IMR-90 (cell line): ENCODE data around the gene RGS19. TPM values are rescaled to one million over a fixed set of nuclear protein-coding genes. Genes with fewer than 3 reads are reported as not detected.

Source experiments
- ATAC-seq: fragments of 200-7000 bp; cut with Tn5 transposase; 2 replicates; pipeline ENCODE4 v1.9.1; 2020; ENCODE audit warnings: low read depth, mild to moderate bottlenecking, moderate library complexity
- BruUV-seq: library from RNA; stranded (reverse); fragments of 400-500 nt; replicated peaks from 2 replicates; lab custom pipeline; 2021; lab: Mats Ljungman, UMichigan
- CTCF ChIA-PET: fragments of 300-600 bp; formaldehyde crosslinking; extraction: SDS; loops from one replicate; lab custom pipeline; 2021; ENCODE audit warnings: antibody characterized with exemption; lab: Yijun Ruan, JAX
- POLR2A ChIA-PET: fragments of 300-600 bp; sonication (Branson Sonifier 250); formaldehyde crosslinking; loops from one replicate; lab custom pipeline; 2022; ENCODE audit warnings: antibody characterized with exemption; ENCODE audit not compliant: unreplicated experiment; lab: Charles Lee
- DNase-seq: peaks from one replicate; pipeline ENCODE4 v3.0.0; 2013
- H2AFZ ChIP-seq: replicated peaks from 2 replicates; pipeline ENCODE3; 2013; ENCODE audit warnings: low read length, mild to moderate bottlenecking; ENCODE audit not compliant: poor library complexity
- H2AK5ac ChIP-seq: 2 replicates; pipeline ENCODE4 v1.6.1; 2013; ENCODE audit warnings: low read depth, low read length, inconsistent platforms
- H2AK9ac ChIP-seq: replicated peaks from 2 replicates; pipeline ENCODE3; 2013; ENCODE audit warnings: mild to moderate bottlenecking, low read depth, low read length, moderate library complexity; ENCODE audit not compliant: poor library complexity
- H2BK120ac ChIP-seq: 2 replicates; pipeline ENCODE4 v1.6.1; 2013; ENCODE audit warnings: low read depth, low read length, inconsistent platforms
- H2BK15ac ChIP-seq: 3 replicates; pipeline ENCODE4 v1.6.1; 2013; ENCODE audit warnings: low read depth, low read length, inconsistent platforms
- H2BK20ac ChIP-seq: 2 replicates; pipeline ENCODE4 v1.6.1; 2013; ENCODE audit warnings: low read depth, mild to moderate bottlenecking, inconsistent platforms, low read length, moderate library complexity
- H2BK5ac ChIP-seq: 2 replicates; pipeline ENCODE4 v1.6.1; 2013; ENCODE audit warnings: mild to moderate bottlenecking, low read depth, low read length, inconsistent platforms; ENCODE audit not compliant: poor library complexity, severe bottlenecking
- H3K14ac ChIP-seq: replicated peaks from 2 replicates; pipeline ENCODE4 v1.6.1; 2013; ENCODE audit warnings: low read depth, low read length, inconsistent platforms
- H3K18ac ChIP-seq: 2 replicates; pipeline ENCODE4 v1.6.1; 2013; ENCODE audit warnings: low read depth, low read length, control low read depth
- H3K23ac ChIP-seq: 2 replicates; pipeline ENCODE4 v1.6.1; 2013; ENCODE audit warnings: low read depth, low read length, inconsistent platforms
- H3K27ac ChIP-seq: 2 replicates; pipeline ENCODE4 v1.5.1; 2013; ENCODE audit warnings: mild to moderate bottlenecking, control low read depth, low read length; ENCODE audit not compliant: insufficient read depth
- H3K27me3 ChIP-seq: 2 replicates; pipeline ENCODE4 v1.6.1; 2013; ENCODE audit warnings: low read length; ENCODE audit not compliant: control insufficient read depth, insufficient read depth
- H3K36me3 ChIP-seq: 2 replicates; pipeline ENCODE4 v1.6.1; 2013; ENCODE audit warnings: low read length, mixed read lengths; ENCODE audit not compliant: control insufficient read depth, insufficient read depth
- H3K4ac ChIP-seq: 2 replicates; pipeline ENCODE4 v1.6.1; 2013; ENCODE audit warnings: low read depth, low read length, inconsistent platforms
- H3K4me1 ChIP-seq: 2 replicates; pipeline ENCODE4 v1.6.1; 2013; ENCODE audit warnings: low read length, mixed read lengths; ENCODE audit not compliant: control insufficient read depth, insufficient read depth
- H3K4me2 ChIP-seq: 2 replicates; pipeline ENCODE4 v1.6.1; 2013; ENCODE audit warnings: low read depth, mild to moderate bottlenecking, control low read depth, low read length, moderate library complexity
- H3K4me3 ChIP-seq: 2 replicates; pipeline ENCODE4 v1.5.1; 2013; ENCODE audit warnings: low read depth, mild to moderate bottlenecking, control low read depth, low read length, moderate library complexity; ENCODE audit not compliant: insufficient read depth
- H3K56ac ChIP-seq: 2 replicates; pipeline ENCODE4 v1.6.1; 2013; ENCODE audit warnings: low read length, inconsistent platforms; ENCODE audit not compliant: insufficient read depth; ENCODE audit errors: extremely low read depth
- H3K79me1 ChIP-seq, 2 experiments: 2 replicates each; pipeline ENCODE4 v1.6.1; 2013; ENCODE audit warnings: low read length in 2 of 2, inconsistent platforms in 1 of 2, low read depth in 1 of 2
- H3K9ac ChIP-seq: 2 replicates; pipeline ENCODE4 v1.6.1; 2013; ENCODE audit warnings: low read depth, low read length, control low read depth
- H3K9me1 ChIP-seq: 2 replicates; pipeline ENCODE4 v1.6.1; 2013; ENCODE audit warnings: low read length, inconsistent platforms; ENCODE audit not compliant: insufficient read depth
- H3K9me3 ChIP-seq: 2 replicates; pipeline ENCODE4 v1.6.1; 2013; ENCODE audit warnings: low read length; ENCODE audit not compliant: control insufficient read depth, insufficient read depth
- H4K20me1 ChIP-seq: 2 replicates; pipeline ENCODE4 v1.6.1; 2013; ENCODE audit warnings: low read length, inconsistent platforms; ENCODE audit not compliant: insufficient read depth
- H4K5ac ChIP-seq: 2 replicates; pipeline ENCODE4 v1.6.1; 2013; ENCODE audit warnings: mild to moderate bottlenecking, low read depth, low read length, control low read depth
- H4K8ac ChIP-seq, 2 experiments: 2 replicates each; pipeline ENCODE4 v1.6.1; 2013; ENCODE audit warnings: low read depth in 2 of 2, low read length in 2 of 2, control low read depth in 1 of 2, inconsistent platforms in 1 of 2
- H4K91ac ChIP-seq: 2 replicates; pipeline ENCODE4 v1.6.1; 2013; ENCODE audit warnings: low read depth, low read length, inconsistent platforms; ENCODE audit not compliant: insufficient read depth
- BHLHE40 ChIP-seq: fragments of 150-350 bp; IDR thresholded peaks from 2 replicates; pipeline ENCODE4 v1.6.1; 2016; ENCODE audit warnings: mild to moderate bottlenecking, low read depth, low read length
- MAFK ChIP-seq: IDR thresholded peaks from 2 replicates; pipeline ENCODE4 v1.6.1; 2012; ENCODE audit warnings: low read depth, low read length, improper control_type of control experiment
- NFE2L2 ChIP-seq: fragments of 150-350 bp; IDR thresholded peaks from 2 replicates; pipeline ENCODE4 v1.6.1; 2016; ENCODE audit warnings: low read depth, mild to moderate bottlenecking, low read length
- RAD21 ChIP-seq: IDR thresholded peaks from 2 replicates; pipeline ENCODE4 v1.6.1; 2012; ENCODE audit warnings: low read length, improper control_type of control experiment
- RCOR1 ChIP-seq: IDR thresholded peaks from 2 replicates; pipeline ENCODE4 v1.6.1; 2012; ENCODE audit warnings: mild to moderate bottlenecking, low read length, improper control_type of control experiment; ENCODE audit not compliant: insufficient replicate concordance
- SMC3 ChIP-seq: fragments of 150-350 bp; IDR thresholded peaks from 2 replicates; pipeline ENCODE4 v1.6.1; 2016; ENCODE audit warnings: low read depth, mild to moderate bottlenecking, antibody characterized with exemption, low read length, moderate library complexity
- WGBS, 2 experiments: methylation state at CpG; one replicate each; pipeline versions ENCODE4 v1.1.5 to v1.1.7; 2013; ENCODE audit warnings: missing lambda C conversion rate in 2 of 2; ENCODE audit not compliant: insufficient read length in 1 of 2; ENCODE audit errors: extremely low coverage in 2 of 2; 5-methylcytosine and 5-hydroxymethylcytosine counted together
- dilution Hi-C: fragments of 300-500 bp; cut with HindIII; formaldehyde crosslinking; loops from one replicate; pipeline ENCODE4 v1.14.3; 2018; ENCODE audit warnings: low sequenced_read_pairs; ENCODE audit not compliant: unreplicated experiment
- in situ Hi-C: fragments of 300-500 bp; cut with MboI; formaldehyde crosslinking; loops from 3 replicates; pipeline ENCODE4 v1.14.3; 2019; ENCODE audit warnings: low sequenced_read_pairs, inconsistent platforms, mixed read lengths
- intact Hi-C: fragments of 100-400 bp; cut with micrococcal nuclease; formaldehyde crosslinking; loops from 2 replicates; pipeline ENCODE4 v1.10.0; 2022
- polyA plus RNA-seq, 3 experiments: library from polyadenylated mRNA; depleted of rRNA; stranded (reverse); fragments of >200 nt; gene quantifications; 2 replicates each; pipeline ENCODE4 v1.2.3, GENCODE V29; 2012; ENCODE audit warnings: low replicate concordance in 1 of 3
- total RNA-seq: library from RNA; depleted of rRNA; stranded (reverse); fragments of >200 nt; gene quantifications from 2 replicates; pipeline ENCODE4 v1.2.3, GENCODE V29; 2012
- TF ChIP-seq, protein P1 (sequence below): fragments of 150-350 bp; IDR thresholded peaks from 2 replicates; pipeline ENCODE4 v1.6.1; 2017; ENCODE audit warnings: mild to moderate bottlenecking, antibody characterized with exemption, low read length, low read depth
- TF ChIP-seq, protein P2 (sequence below): conservative IDR thresholded peaks from 2 replicates; pipeline ENCODE4 v1.5.1; 2012; ENCODE audit warnings: mild to moderate bottlenecking, low read depth, low read length, improper control_type of control experiment

The RGS19 gene
- total and polyA plus RNA-seq, 2 of the 4 experiments (the other 2 are of a cell fraction) = 7.7 to 17.5 TPM

DNA sequence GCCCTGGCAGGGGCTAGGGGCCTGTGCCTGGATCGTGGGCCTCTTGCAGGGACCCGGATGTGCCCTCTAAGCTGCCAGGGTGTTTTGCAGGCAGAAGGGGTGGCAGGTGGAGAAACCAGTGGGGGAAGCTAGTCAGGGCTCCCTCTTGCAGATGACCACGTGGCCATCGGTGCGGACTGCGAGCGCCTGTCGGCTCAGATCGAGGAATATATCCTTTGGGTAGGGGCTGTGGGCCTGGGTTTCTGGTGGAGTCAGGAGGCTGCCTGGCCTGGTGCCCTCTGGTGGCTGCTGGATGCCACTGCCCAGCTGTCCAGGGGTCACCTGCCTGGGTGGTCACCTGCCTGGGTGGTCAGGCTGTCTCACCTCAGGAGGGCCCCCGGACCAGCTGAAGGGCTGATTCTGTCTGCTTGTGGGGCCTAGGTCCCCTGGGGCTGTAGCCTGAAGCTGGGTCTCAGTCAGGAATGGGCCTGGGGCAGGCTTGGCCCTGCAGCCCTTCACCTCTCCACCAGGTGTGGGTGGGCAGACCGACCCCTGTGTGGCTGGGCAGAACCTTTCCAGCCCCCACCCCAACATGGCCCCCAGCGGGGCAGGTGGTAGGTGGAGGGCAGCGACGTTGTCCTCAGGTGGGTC, 9.6 kb downstream of the RGS19 start:
- Histone ChIP-seq H4K5ac (no peak overlapping the region), H3K9me3 (no peaks in the 10 kb centered on the region), H3K9ac (no peak overlapping the region), H4K8ac (no peak overlapping the region), H2BK5ac (no peak overlapping the region), H4K91ac (no peak overlapping the region), H3K27me3 (no peaks in the 10 kb centered on the region), H3K4me3 (no peak overlapping the region), H3K4me2 (no peak overlapping the region), H2BK15ac (no peak overlapping the region), H4K20me1 (peaks cover 4% of the 10 kb centered on the region; the same call in 1 of the 2 replicates), H3K14ac (no peak overlapping the region), H3K9me1 (peaks cover 10% of the 10 kb centered on the region; the same call in 1 of the 2 replicates), H2BK20ac (no peak overlapping the region), H3K23ac (no peak overlapping the region), H2AFZ (peak overlapping the region; percentile 43), H3K4ac (no peak overlapping the region), H2AK5ac (no peak overlapping the region), H3K56ac (no peak overlapping the region), H3K36me3 (peaks cover 20% of the 10 kb centered on the region; the same call in 1 of the 2 replicates), H2BK120ac (no peak overlapping the region), H2AK9ac (peak overlapping the region; percentile 65), H3K27ac (no peak overlapping the region), H3K79me1 (peaks cover 0 to 15% of the 10 kb centered on the region in 2 experiments; a peak in 1 of 4 replicates), H3K4me1 (peaks cover 12% of the 10 kb centered on the region), H3K18ac (no peak overlapping the region)
- BruUV-seq = no TSS peak
- ChIA-PET CTCF (interaction anchor here (0.6 to 1.8 kb wide), 3 partner anchors 12 to 50 kb away, joined by 3 to 6 read pairs (median 3); no protein-coding TSS in a partner anchor), POLR2A (no interaction called here)
- in situ Hi-C loops (no loop called here), intact Hi-C loops (no loop called here), dilution Hi-C loops (no loop called here)
- ATAC-seq (peak; percentile 51), DNase-seq (no peak)
- WGBS, 2 experiments = 60% methylated on average over 1 of the region's 14 CpGs; no CpG with 5 or more reads in 1 of the 2 experiments
- TF ChIP-seq, protein P1, sequence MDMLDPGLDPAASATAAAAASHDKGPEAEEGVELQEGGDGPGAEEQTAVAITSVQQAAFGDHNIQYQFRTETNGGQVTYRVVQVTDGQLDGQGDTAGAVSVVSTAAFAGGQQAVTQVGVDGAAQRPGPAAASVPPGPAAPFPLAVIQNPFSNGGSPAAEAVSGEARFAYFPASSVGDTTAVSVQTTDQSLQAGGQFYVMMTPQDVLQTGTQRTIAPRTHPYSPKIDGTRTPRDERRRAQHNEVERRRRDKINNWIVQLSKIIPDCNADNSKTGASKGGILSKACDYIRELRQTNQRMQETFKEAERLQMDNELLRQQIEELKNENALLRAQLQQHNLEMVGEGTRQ = 0 out of 2 replicates have a peak, but pooled peaks have one; percentile 23
- TF ChIP-seq MAFK (no peak), SMC3 (peak; percentile 49), RCOR1 (no peak), BHLHE40 (no peak), NFE2L2 (no peak), RAD21 (peak; percentile 34)
- TF ChIP-seq, protein P2, sequence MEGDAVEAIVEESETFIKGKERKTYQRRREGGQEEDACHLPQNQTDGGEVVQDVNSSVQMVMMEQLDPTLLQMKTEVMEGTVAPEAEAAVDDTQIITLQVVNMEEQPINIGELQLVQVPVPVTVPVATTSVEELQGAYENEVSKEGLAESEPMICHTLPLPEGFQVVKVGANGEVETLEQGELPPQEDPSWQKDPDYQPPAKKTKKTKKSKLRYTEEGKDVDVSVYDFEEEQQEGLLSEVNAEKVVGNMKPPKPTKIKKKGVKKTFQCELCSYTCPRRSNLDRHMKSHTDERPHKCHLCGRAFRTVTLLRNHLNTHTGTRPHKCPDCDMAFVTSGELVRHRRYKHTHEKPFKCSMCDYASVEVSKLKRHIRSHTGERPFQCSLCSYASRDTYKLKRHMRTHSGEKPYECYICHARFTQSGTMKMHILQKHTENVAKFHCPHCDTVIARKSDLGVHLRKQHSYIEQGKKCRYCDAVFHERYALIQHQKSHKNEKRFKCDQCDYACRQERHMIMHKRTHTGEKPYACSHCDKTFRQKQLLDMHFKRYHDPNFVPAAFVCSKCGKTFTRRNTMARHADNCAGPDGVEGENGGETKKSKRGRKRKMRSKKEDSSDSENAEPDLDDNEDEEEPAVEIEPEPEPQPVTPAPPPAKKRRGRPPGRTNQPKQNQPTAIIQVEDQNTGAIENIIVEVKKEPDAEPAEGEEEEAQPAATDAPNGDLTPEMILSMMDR = peak; percentile 60
